NCI-H526 treated with DMSO at 0.1 percent for 48 hours (cell line): ENCODE results near the gene AMN.
A peak's percentile ranks its signal among the peaks of the same experiment; 100 is the strongest.

ENCODE experiments used
- DNase-seq: peaks from one replicate; lab custom pipeline; 2025; lab: John Stamatoyannopoulos, UW

AMN gene

DNA sequence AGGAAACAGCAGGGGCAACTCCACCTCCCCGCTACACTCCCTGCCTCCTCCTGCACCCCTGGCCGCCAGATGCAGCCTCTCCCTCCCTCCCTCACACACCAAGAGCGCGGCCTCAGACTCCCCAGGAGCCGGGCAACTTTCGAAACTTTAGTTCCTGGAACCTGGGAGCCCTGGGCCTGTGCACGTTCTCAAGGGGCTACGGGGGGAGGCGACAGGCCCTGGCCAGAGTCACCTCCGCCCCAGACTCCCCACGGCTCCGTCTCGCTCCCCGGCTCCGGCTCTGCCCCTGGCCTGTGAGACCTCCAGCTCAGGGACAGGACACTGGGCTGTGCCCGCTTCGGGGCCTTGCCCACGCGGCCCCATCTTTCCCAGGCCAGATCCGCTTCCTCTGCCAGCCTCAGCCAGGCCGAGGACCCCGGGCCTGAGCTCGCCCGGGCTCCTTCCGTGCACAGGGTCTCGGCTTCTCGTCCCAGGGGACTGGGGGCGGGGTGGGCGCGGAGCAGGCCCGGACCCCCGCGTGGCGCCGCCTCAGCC lies 5.5 kb downstream of the AMN start:
- DNase-seq: no peak

DNA sequence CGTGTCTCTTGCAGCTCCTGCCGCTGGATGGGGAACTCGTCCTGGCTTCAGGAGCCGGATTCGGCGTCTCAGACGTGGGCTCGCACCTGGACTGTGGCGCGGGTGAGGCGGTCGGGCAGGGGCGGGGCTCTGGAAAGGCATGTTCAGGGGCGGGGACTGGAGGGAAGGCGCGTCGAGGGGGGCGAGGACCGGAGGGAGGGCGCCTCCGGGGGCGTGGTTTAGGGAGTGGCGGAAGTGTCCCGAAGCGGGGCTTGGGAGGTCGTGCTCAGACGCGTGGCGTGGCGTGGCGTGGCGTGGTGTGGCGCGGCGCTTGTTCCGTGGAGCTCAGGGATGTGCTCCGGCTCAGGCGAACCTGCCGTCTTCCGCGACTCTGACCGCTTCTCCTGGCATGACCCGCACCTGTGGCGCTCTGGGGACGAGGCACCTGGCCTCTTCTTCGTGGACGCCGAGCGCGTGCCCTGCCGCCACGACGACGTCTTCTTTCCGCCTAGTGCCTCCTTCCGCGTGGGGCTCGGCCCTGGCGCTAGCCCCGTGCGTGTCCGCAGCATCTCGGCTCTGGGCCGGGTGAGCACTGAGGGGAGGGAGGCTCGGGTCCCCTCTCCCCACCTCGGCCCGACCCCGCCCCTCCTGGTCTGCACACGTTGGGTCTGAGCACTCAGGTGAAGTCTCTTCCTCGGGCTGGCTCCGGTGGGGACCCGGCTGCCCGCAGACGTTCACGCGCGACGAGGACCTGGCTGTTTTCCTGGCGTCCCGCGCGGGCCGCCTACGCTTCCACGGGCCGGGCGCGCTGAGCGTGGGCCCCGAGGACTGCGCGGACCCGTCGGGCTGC lies 6.2 kb downstream of the AMN start:
- peak; percentile 47 for DNase-seq

DNA sequence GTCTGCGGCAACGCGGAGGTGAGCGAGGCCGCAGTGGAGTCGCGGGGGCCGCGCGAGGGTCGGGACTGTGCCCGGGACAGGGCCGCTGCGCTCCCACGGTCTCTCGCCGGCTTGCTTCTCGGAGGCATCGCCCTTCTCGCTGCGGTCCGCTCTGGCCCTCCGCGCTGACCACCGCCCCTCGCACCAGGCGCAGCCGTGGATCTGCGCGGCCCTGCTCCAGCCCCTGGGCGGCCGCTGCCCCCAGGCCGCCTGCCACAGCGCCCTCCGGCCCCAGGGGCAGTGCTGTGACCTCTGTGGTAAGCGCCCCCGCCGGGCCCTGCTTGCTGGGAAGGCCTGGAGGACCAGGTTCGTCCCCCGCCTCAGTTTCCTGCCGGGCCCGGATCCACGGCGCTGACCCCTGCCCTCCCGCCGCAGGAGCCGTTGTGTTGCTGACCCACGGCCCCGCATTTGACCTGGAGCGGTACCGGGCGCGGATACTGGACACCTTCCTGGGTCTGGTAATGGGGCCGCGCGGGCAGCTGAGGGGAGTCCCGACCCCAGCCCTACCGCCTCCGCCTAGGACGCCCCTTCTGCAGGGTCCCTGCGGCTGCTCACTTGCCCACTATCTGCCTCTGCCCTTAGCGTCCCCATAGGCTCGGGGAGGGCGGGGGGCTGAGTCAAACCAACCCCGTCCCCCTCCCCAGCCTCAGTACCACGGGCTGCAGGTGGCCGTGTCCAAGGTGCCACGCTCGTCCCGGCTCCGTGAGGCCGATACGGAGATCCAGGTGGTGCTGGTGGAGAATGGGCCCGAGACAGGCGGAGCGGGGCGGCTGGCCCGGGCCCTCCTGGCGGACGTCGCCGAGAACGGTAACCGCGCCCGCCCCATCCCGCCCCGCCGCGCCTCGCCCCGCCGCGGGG lies 7.0 kb downstream of the AMN start:
- DNase-seq: no peak

DNA sequence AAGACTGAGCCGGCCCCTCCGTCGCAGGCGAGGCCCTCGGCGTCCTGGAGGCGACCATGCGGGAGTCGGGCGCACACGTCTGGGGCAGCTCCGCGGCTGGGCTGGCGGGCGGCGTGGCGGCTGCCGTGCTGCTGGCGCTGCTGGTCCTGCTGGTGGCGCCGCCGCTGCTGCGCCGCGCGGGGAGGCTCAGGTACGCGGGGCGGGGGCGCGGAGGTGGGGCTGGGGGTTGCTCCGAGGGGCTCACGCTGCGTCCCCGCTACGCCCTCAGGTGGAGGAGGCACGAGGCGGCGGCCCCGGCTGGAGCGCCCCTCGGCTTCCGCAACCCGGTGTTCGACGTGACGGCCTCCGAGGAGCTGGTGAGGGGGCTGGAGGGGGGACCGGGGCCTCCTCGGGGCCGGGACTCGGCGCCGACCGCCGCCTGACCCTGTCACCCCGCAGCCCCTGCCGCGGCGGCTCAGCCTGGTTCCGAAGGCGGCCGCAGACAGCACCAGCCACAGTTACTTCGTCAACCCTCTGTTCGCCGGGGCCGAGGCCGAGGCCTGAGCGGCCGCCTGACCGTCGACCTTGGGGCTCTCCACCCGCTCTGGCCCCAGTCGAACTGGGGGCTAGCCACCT lies 7.8 kb downstream of the AMN start:
- DNase-seq: no peak

DNA sequence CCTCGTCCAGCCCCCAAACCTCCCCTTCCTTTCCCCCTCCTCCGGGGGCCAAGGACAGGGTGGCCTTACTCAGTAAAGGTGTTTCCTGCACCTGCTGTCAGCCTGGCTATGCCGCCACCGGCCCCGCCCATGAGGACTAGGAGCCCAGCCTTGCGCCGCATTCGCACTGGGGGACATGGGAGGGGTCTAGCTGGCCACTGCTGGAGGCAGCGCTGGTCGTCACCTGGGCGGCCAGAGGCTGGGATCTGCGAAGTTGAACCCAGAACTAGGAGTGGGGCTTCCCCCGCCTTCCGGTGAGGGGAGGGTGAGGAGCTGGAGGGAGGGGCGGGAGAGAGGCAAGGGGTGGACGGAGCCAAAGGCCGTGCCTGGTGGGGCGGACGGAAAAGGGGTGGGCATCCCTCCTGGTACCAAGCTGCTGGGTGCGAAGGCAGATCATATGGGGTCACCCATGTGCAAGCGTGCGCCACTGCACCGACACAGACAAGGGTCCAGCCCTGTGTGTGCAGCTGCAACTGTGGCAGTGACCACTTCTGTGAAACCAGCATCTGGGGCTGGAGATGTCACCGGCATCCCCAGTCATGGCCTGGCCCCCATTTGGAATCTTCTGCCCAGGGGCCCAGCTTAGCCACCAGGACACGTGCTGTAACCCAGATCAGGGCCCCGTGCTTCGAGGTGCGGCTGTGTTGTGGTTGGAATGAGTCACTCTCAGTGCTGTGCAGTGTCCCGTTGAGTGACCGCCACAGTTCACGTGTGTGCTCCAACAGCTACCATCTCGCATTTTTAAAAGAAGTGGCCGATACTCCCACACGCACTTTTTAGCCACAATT lies 8.5 kb downstream of the AMN start:
- no peak for DNase-seq

DNA sequence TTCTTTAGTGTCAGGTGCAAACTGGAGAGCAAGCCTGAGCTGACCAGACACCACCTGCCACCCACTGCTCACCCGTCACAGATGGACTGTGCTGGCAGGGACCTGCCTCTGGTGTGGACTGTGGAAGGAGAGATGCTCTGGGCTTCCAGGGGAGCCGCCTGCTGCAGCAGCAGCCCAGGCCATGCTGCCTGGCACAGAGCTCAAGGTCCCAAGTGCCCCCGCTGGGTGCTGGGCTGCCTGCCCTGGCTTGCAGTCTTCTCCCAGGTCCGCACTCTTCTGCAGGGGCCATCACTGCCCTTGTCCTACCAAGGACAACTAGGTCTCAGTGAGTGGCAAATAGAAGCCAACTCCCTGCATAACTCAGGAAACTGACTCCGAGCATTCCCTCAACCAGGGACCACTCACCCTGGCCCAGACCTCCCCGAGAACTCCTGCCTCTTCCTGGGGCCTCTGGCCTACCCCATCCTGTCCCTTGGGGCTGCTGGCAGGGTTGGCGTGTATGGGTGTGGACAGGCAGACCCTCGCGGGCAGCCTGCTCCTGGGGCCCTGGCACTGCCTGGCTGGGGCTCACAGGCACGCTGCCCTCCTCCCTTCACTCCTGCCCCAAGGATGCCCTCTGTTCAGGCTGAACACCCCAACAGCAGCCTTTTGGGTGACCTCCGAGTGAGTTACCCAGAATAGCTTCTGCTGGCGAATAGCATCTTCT lies 9.3 kb downstream of the AMN start:
- no peak for DNase-seq

DNA sequence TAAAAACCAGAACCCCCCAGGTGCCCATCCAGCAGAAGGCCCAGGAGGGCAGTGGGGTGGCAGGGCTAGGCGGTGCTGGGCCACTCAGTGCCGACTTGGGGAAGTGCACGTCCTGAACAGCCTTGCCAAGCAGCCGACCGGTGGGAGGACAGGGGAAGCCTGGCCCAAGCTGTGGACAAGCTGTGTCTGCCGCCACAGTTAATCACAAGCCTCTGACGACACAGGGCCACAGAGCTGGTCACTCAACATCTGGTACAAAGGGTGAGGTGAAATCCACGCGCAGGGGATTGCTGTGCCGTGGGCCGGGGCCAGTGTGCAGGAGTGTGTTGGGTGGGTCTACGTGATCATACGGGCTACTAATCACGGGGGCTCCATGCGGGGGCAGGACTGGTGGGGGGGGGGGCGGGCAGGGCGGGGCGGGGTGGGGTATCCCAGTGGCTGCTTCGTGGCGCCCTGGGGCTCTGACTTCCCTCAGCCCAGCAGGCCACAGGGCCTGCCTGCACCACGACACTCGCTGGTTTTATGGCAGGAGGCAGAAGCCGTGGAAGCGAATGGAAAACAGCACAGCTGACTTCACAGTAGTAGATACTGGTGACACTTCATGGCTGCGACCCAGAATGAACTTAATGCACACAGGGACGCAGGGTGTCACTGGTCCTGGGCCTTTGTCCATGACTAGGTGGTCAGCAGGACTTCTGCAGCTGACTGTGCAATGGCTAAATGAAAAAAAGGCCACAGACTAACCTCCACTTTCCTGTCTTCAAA lies 10.2 kb downstream of the AMN start:
- DNase-seq: no peak

DNA sequence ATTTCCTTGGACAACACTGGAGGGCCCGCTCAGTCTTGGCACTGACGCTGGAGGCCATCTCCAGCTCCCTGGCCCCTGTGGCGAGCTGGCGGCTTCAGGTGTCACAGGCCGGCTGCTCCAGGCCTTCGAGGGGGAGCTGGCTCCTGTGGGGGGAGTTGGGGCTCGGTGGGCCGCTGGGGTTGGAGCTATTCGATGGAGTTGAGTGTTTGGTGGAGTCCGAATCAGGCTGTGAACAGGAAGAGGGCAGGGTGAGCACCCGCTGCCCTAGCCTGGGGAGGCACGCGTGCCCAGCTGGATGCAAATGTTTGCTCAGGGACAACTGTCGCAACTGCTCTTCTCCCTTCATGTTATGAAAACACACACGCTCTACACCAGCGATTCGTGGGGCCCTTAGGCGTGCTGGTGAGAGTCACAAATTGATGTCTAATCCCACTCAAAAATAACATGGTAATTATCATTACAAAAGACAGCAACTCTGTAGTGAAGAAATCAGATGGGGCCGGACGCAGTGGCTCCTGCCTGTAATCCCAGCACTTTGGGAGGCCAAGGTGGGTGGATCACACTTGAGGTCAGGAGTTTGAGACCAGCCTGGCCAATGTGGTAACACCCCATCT lies 11.3 kb downstream of the AMN start:
- peak; percentile 30 for DNase-seq

DNA sequence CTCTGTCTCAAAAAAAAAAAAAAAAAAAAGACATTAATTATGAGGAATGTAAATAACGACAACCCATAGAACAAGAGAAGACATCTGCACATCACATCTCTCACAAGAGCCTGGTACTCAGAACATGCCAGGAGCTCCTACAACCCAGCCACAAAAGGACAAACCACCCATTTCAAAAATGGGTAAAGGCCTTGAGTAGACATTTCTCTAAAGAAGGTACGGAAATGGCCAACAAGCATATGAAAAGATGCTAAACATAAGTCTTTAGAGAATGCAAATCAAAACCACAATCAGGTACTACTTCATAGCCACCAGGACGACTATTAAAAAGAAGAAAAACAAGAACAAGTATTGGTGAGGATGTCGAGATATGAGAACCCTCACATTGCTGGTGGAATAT lies 13.3 kb downstream of the AMN start:
- peak; percentile 32 for DNase-seq

DNA sequence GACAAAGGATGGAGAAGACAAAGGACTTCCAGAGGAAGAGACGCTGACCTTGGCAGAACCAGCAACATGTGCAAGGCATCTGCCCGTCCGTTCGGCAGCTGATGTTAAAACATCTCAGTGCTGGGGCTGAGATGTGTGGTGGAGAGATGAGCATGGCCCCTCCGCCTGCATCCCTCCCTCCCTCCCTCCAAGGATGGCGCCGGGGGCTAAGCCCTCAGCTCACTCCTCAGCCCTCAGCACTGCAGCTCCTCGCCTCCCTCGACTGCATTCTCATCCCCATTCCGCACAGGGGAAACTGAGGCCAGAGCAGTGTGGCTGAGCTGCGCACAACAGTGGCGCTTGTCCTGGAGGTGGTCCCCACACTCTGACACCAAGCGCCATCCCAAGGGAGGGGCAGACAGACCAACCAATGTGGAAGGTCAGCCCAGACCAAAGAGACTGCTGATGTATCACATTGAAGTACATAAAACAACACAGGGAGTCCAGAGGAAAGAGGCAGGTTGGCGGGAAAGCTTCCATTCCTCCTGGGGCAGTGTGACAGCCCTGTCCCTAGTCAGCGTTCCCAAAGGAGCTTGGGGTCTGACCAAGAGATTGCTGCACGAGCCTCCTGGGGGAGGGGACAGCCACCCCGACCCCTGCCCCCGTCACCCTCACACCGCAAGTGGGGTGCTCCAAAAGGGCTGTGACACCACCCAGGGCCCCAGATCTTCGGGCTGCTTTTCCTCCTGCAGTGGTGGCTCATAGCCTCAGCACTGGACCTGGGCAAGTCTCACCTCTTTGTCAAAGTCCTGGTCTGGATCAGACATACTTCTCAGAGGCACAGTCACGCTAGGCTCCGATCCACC lies 15.1 kb downstream of the AMN start:
- DNase-seq: no peak

DNA sequence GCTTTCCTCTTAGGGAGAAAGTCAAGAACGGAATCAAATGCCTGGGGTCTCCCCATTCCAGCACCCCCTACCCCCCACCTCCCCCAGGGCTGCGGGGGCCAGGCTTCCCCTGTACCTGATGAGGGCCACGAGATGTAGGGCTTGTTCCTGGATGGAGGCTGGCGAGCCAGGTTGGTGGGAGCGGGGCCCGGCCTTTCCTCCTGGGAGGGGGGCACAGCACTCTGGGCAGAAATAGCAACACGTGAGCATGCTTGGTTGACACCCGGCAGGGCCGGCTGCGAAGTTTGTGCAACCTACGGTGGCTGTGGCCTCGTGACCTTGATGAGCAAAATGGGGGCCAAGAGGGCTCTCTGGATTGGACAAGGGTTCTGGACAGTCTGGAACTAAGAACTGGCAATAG lies 15.7 kb downstream of the AMN start:
- no peak for DNase-seq

DNA sequence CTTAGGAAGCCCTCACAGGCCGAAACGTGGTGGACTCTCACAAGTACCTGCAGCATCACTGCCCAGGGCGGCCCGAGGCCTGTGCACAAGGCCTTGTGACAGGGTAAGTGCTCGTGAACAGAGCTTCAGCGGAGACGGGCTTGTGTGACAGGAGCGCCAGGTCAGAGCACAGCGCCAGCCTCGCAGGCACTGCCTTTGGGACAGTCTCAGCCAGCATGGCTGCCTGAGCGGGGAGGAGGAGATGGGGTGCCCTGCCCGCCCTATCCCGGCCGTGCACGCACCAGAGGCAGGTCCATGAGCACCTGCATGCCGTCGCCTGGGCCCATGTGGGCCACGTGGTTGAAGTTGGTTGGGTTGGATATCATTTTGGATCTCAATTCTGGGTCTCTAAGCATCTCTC lies 16.9 kb downstream of the AMN start:
- no peak for DNase-seq

DNA sequence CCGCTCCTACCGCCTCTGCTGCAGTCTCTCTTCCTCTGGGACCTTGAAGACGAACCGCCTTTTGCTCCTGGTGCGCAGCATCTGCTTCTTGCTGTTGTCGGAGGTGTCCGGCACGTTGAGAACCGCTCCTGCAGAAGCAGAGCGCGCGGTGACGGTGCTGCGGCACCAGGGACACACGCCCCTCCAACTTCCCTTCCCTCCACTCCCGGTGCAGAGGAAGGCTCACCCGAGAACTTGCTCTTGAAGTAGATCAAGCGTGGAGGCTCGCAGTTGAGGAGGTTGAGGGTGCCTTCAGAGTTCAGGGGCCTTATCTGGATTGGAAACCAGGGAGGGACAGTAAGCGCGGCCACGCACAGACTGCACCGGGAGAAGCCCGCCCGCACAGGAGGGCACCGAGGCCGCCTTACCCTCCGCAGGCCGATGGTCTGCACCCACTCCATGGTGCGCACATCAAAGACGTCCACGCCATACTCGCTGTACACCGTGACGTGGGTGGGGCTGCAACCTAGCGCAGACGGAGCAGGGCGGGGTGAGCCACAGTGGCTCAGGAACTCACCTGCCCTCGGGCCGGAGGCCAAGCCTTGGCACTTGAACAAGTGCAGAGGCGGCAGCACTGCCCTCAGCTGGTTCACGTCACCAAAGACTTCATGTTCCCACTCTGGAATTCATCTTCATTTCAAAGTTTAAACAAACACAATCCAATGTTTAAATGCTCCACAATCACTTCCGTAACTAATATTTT lies 17.5 kb downstream of the AMN start:
- no peak for DNase-seq

DNA sequence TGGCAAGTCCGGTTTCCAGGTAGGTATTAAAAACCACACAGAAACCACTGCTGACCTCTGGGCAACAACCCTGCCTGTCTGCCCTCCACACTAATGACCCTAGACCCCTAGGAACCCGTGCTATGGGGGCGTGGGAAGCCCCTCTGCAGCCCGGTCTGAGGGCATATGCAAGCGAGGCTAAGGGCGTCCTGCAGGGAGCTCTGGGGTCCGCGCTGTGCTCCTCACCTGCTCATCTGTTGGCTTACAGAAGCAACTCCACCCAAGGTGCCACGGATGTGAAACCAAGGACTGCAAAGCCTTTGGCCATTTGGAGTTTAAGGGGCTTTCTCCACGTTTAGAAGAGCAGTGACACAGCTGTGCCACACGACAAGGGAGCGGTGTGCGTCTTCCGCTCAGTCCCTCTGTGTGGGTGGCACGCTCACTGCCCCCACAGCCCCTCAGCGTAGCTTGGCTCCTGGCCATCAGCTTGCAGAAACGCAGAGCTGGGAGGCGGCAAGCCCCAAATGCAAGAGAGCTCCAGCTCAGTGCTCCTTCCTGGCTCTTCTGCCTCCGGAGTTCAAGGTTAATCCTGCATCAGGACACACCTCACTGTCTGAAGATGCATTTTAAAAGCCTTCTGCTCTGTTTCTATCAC lies 18.4 kb downstream of the AMN start:
- no peak for DNase-seq

DNA sequence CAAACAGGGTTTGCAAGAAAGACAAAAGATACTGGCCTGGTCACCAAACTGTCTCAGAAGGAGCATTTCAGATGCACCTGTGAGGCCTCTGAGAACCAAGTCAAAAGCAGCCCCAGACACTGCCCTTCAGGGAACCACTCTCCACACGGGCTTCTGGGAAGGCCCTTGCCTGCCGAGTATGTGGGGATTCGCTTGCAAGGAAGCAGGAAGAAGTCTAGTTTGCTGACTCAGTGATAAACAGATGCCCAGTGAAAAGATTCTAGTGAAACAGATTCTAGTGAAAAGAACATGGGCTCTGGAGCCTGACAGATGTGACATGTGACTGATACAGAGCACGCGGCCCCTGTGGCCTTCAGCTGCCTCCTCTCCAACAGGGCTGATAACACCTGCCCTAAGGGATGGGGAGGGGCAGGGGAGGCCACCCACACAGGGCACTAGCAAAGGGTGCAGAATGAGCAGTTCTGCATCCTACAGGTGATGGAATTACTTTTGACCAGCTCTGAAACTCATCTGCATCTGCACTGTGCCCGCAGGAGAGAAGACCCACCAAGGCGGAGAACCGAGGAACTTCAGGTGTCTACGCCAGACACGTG lies 19.1 kb downstream of the AMN start:
- no peak for DNase-seq

DNA sequence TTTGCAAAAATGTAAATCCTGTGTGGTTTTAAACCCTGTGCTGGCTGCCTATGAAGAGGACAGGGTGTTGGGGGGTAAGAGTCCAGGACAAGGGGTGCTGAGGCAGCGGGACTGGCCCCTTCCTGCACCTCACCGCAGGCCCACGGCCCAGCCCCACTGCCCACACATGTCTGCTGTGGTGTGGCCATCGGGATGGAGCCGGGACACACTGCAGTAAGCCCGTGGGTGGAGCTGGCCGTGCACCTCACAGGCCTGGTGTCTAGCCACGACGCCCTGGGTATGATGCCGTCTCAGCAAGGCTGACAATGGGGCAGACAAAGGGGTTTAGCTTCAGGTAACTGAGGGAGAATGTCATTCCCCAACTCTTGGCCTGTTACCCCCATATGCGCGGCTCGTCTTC lies 19.6 kb downstream of the AMN start:
- DNase-seq: no peak

DNA sequence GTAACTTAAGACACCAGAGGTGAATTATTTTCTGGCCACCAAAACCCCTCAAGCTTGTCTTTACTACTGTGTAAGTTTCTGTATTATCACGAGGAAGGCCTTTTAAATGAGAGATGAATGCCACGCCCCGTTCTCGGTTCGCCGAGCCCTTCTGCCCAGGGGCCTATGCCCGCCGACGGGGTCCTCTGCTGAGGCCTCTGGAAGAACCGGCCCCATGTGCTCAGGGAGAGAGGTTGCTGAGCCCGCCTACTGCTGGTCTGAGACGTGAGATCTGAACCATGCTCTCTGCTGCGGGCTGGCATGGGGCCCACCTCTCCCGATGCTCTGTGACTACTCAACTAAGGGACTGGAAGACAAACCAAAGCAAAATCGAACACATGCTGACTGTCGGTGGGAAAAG lies 21.0 kb downstream of the AMN start:
- DNase-seq: no peak
